MV-4-11 (cell line): ENCODE results near the gene GRIK4.
"Not testable (repeated sequence)": the region's sequence is repeated elsewhere in the genome, so short reads cannot be mapped to it uniquely, and the experiment has no call there.

Experiments
- DNase-seq: peaks from one replicate; lab custom pipeline; 2025; lab: John Stamatoyannopoulos, UW

Gene GRIK4

GRCh38 chr11:120606211-120607010 lies 94.9 kb downstream of the GRIK4 start:
- DNase-seq = no peak

- no peak for DNase-seq
These were observed 96.5 kb downstream of the GRIK4 start for GRCh38 chr11:120608061-120608460.

- DNase-seq = no peak
These were observed 97.2 kb downstream of the GRIK4 start for GRCh38 chr11:120608760-120609211.

GRCh38 chr11:120610111-120610510 lies 98.6 kb downstream of the GRIK4 start:
- no peak for DNase-seq

GRCh38 chr11:120611581-120611980 lies 100.0 kb downstream of the GRIK4 start:
- no peak for DNase-seq

- peak; percentile 82 for DNase-seq
These were observed 101.1 kb downstream of the GRIK4 start for GRCh38 chr11:120612513-120613263.

- DNase-seq = peak; percentile 27
These were observed 102.0 kb downstream of the GRIK4 start for GRCh38 chr11:120613264-120614226.

GRCh38 chr11:120615391-120615790 lies 103.8 kb downstream of the GRIK4 start:
- DNase-seq = no peak

- no peak for DNase-seq
These were observed 106.9 kb downstream of the GRIK4 start for GRCh38 chr11:120618399-120618798.

- DNase-seq = peak; percentile 78
These were observed 110.8 kb downstream of the GRIK4 start for GRCh38 chr11:120622189-120622875.

GRCh38 chr11:120624992-120625391 lies 113.4 kb downstream of the GRIK4 start:
- DNase-seq = not testable (repeated sequence)

- DNase-seq = no peak
These were observed 114.0 kb downstream of the GRIK4 start for GRCh38 chr11:120625565-120625964.

- no peak for DNase-seq
These were observed 115.2 kb downstream of the GRIK4 start for GRCh38 chr11:120626791-120627190.

- DNase-seq = no peak
These were observed 116.0 kb downstream of the GRIK4 start for GRCh38 chr11:120627327-120628163.

- DNase-seq = no peak
These were observed 118.0 kb downstream of the GRIK4 start for GRCh38 chr11:120629407-120630080.

- no peak for DNase-seq
These were observed 118.6 kb downstream of the GRIK4 start for GRCh38 chr11:120630122-120630521.

- DNase-seq = no peak
These were observed 121.0 kb downstream of the GRIK4 start for GRCh38 chr11:120632579-120632978.

GRCh38 chr11:120633616-120634393 lies 122.3 kb downstream of the GRIK4 start:
- DNase-seq = no peak

GRCh38 chr11:120634706-120635105 lies 123.2 kb downstream of the GRIK4 start:
- no peak for DNase-seq
